Naive thymus-derived CD4-positive, alpha-beta T cell (primary cell): ENCODE measurements around the gene CCDC85B. TPM values are rescaled to one million over a fixed set of nuclear protein-coding genes. Genes with fewer than 3 reads are reported as not detected.
"Not testable (repeated sequence)": the region's sequence is repeated elsewhere in the genome, so short reads cannot be mapped to it uniquely, and the experiment has no call there.

Experiments used
- ATAC-seq: fragments of 150-1000 bp; cut with Tn5 transposase; 2 replicates; pipeline ENCODE4 v1.10.0; 2021; ENCODE audit warnings: mild to moderate bottlenecking, moderate library complexity
- CTCF ChIA-PET: fragments of 350-600 bp; sonication (Branson Sonifier 250); formaldehyde crosslinking; loops from one replicate; lab custom pipeline; 2021; ENCODE audit warnings: antibody characterized with exemption; lab: Charles Lee
- POLR2A ChIA-PET: fragments of 350-600 bp; sonication (Branson Sonifier 250); formaldehyde crosslinking; loops from one replicate; lab custom pipeline; 2021; ENCODE audit warnings: antibody characterized with exemption, inconsistent platforms; lab: Charles Lee
- DNase-seq, 9 donors: peaks; one replicate each; pipeline versions ENCODE4 v3.0.0 to v3.0.0-alpha.2; 2020 to 2022; ENCODE audit warnings: mixed read lengths in 1 of 9
- H3K27ac ChIP-seq: one replicate; pipeline ENCODE4 v1.7.0; 2013; ENCODE audit warnings: mild to moderate bottlenecking, low read depth, low read length, moderate library complexity
- H3K27me3 ChIP-seq, 2 donors: one replicate each; pipeline ENCODE4 v1.7.0; 2013; ENCODE audit warnings: low read length in 2 of 2, mild to moderate bottlenecking in 2 of 2, moderate library complexity in 2 of 2; ENCODE audit not compliant: control insufficient read depth in 2 of 2, insufficient read depth in 2 of 2
- H3K36me3 ChIP-seq, 3 experiments: 1 replicate in 2 of 3; 2 replicates in 1 of 3; pipeline ENCODE4 v1.7.0; 2013; ENCODE audit warnings: low read length in 3 of 3, mild to moderate bottlenecking in 3 of 3, moderate library complexity in 1 of 3; ENCODE audit not compliant: insufficient read depth in 3 of 3, control insufficient read depth in 2 of 3
- H3K4me1 ChIP-seq, 2 donors: one replicate each; pipeline ENCODE4 v1.7.0; 2013; ENCODE audit warnings: low read length in 2 of 2, mild to moderate bottlenecking in 2 of 2, moderate library complexity in 1 of 2; ENCODE audit not compliant: control insufficient read depth in 2 of 2, insufficient read depth in 2 of 2
- H3K4me3 ChIP-seq: 2 replicates; pipeline ENCODE4 v1.7.0; 2013; ENCODE audit warnings: mild to moderate bottlenecking, low read length
- H3K9me3 ChIP-seq, 3 experiments: 1 replicate in 2 of 3; 2 replicates in 1 of 3; pipeline ENCODE4 v1.7.0; 2013; ENCODE audit warnings: low read length in 3 of 3; ENCODE audit not compliant: control insufficient read depth in 2 of 3
- H3K27ac Mint-ChIP-seq, 9 donors: one replicate each; pipeline ENCODE4 v1.8.0; 2020 to 2022; ENCODE audit warnings: mixed read lengths in 9 of 9, mild to moderate bottlenecking in 8 of 9, moderate library complexity in 5 of 9, inconsistent platforms in 2 of 9
- H3K27me3 Mint-ChIP-seq, 5 donors: one replicate each; pipeline ENCODE4 v1.8.0; 2021 to 2022; ENCODE audit warnings: mixed read lengths in 5 of 5, mild to moderate bottlenecking in 1 of 5
- H3K36me3 Mint-ChIP-seq, 5 donors: one replicate each; pipeline ENCODE4 v1.8.0; 2020 to 2022; ENCODE audit warnings: mixed read lengths in 5 of 5, mild to moderate bottlenecking in 3 of 5, inconsistent platforms in 1 of 5
- H3K4me1 Mint-ChIP-seq, 7 donors: one replicate each; pipeline ENCODE4 v1.8.0; 2020 to 2022; ENCODE audit warnings: mixed read lengths in 7 of 7, mild to moderate bottlenecking in 3 of 7, inconsistent platforms in 1 of 7
- H3K4me3 Mint-ChIP-seq, 10 donors: one replicate each; pipeline ENCODE4 v1.8.0; 2020 to 2022; ENCODE audit warnings: mild to moderate bottlenecking in 10 of 10, mixed read lengths in 10 of 10, moderate library complexity in 6 of 10, inconsistent platforms in 2 of 10
- H3K9me3 Mint-ChIP-seq, 11 donors: one replicate each; pipeline ENCODE4 v1.8.0; 2020 to 2022; ENCODE audit warnings: mixed read lengths in 11 of 11, mild to moderate bottlenecking in 4 of 11, inconsistent platforms in 1 of 11, moderate library complexity in 1 of 11
- intact Hi-C, 2 donors: fragments of 100-400 bp; cut with micrococcal nuclease; formaldehyde crosslinking; loops; one replicate each; pipeline ENCODE4 v1.15.1; 2023
- polyA plus RNA-seq, 2 donors: library from polyadenylated mRNA; unstranded; fragments of 300-500 nt; fragmentation: Illumina TruSeq; gene quantifications; one replicate each; pipeline ENCODE4 v1.2.3, GENCODE V29; 2021
- total RNA-seq, 6 experiments: library from RNA in 5 of 6; stranded (reverse) in 5 of 6; gene quantifications; 1 replicate in 5 of 6; 2 replicates in 1 of 6; pipeline ENCODE4 v1.2.3 and lab custom pipeline; 2021 to 2026

CCDC85B gene
- total and polyA plus RNA-seq, 7 experiments from 2014 or later, result 21.1 to 85.0 (median 27.4) TPM

DNA sequence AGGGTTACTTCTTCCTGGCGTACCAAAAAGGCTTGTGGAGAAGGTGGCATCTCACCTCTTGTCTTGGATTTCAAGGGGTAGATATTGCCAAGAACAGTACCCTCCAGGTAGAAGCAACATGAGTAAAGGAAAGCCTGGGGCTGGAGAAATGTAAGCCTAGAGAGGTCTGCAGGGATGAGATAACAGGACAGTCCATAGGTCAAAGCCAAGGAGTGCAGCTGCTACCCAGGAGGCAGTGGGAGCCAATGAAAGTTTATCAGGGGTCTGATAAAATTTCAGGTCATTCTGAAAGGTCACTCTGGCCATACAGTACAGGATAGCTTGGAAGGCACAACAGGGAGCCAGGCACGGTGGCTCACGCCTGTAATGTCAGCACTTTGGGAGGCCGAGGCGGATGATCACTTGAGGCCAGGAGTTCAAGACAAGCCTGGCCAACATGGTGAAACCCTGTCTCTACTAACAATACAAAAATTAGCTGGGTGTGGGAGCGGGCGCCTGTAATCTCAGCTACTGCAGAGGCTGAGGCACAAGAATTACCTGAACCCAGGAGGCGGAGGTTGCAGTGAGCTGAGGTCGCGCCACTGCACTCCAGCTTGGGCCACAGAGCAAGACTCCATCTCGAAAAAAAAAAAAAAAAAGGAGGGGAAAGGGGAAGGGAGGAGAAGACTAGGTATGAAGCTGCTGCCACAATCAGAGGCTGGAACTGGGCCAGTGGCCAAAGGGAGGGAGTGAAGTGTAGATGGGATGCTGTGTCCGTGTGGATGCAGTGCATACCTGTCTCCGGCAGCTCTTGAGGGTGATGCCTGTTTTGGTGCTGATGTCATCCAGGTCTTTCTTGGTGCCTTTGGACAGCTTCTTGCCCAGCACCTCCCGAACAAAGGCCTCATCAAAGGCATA lies 3.4 kb upstream of the CCDC85B start:
- Histone ChIP-seq H3K9me3 (no peaks in the 10 kb centered on the region), H3K36me3 (peaks cover 0 to 24% (median 0%) of the 10 kb centered on the region in 3 experiments), H3K27me3 (no peaks in the 10 kb centered on the region), H3K27ac (peak overlapping the region; percentile 92), H3K4me3 (no peak overlapping the region), H3K4me1 (peaks cover 24 to 34% of the 10 kb centered on the region in 2 donors)
- peak overlapping the region; percentile 88 to 97 (median 93) for H3K4me3 Mint-ChIP-seq
- peaks cover 0 to 3% (median 0%) of the 10 kb centered on the region in 11 donors for H3K9me3 Mint-ChIP-seq
- ChIA-PET POLR2A (interaction anchor here (0.7 to 12.3 kb wide), 16 partner anchors 7 to 389 kb away, joined by 3 to 316 read pairs (median 9); partner anchors contain the start of genes BANF1, C11orf68, CFL1 and CTSW), CTCF (interaction anchor here (0.6 to 9.0 kb wide), 17 partner anchors 8 to 175 kb away, joined by 3 to 159 read pairs (median 5); partner anchors contain the start of genes C11orf68, CFL1, KAT5 and MUS81)
- H3K27ac Mint-ChIP-seq, result peak overlapping the region; percentile 93 to 99 (median 97)
- ATAC-seq (no peak), DNase-seq (peak in 1 of 9 donors; percentile 8)
- H3K27me3 Mint-ChIP-seq, result no peaks in the 10 kb centered on the region
- intact Hi-C loops, result no loop called here
- peaks cover 0 to 11% (median 3%) of the 10 kb centered on the region in 5 donors for H3K36me3 Mint-ChIP-seq
- H3K4me1 Mint-ChIP-seq, result peaks cover 38 to 58% (median 44%) of the 10 kb centered on the region in 7 donors

GRCh38 chr11:65887723-65888162 lies 2.7 kb upstream of the CCDC85B start:
- ChIA-PET POLR2A (interaction anchor here (0.7 to 12.3 kb wide), 22 partner anchors 8 to 389 kb away, joined by 3 to 316 read pairs (median 16); partner anchors contain the start of genes BANF1, C11orf68, CFL1 and CTSW), CTCF (interaction anchor here (0.6 to 9.0 kb wide), 21 partner anchors 7 to 176 kb away, joined by 3 to 159 read pairs (median 5); partner anchors contain the start of genes BANF1, C11orf68, CFL1 and EIF1AD)
- DNase-seq (no peak), ATAC-seq (no peak)
- H3K4me1 ChIP-seq, result peaks cover 31 to 41% of the 10 kb centered on the region in 2 donors
- H3K27ac Mint-ChIP-seq, result peak overlapping the region; percentile 93 to 99 (median 97)
- H3K9me3 ChIP-seq, result no peaks in the 10 kb centered on the region
- H3K27me3 ChIP-seq, result no peaks in the 10 kb centered on the region
- H3K27me3 Mint-ChIP-seq, result no peaks in the 10 kb centered on the region
- H3K4me1 Mint-ChIP-seq, result peaks cover 45 to 63% (median 49%) of the 10 kb centered on the region in 7 donors
- intact Hi-C loops, result loop anchor here (1.0 to 2.0 kb wide), 11 partner anchors 15 to 175 kb away; partner anchors contain the start of genes EFEMP2 (in 2 of the 2), SART1 (in 2 of the 2), BANF1 (in 1 of the 2) and C11orf68 (in 1 of the 2)
- peak overlapping the region; percentile 88 to 97 (median 93) for H3K4me3 Mint-ChIP-seq
- H3K36me3 Mint-ChIP-seq, result peaks cover 0 to 10% (median 3%) of the 10 kb centered on the region in 5 donors
- H3K4me3 ChIP-seq, result peak overlapping the region; percentile 84
- H3K36me3 ChIP-seq, result peaks cover 0 to 17% (median 0%) of the 10 kb centered on the region in 3 experiments
- peak overlapping the region; percentile 92 for H3K27ac ChIP-seq
- peaks cover 0 to 3% (median 0%) of the 10 kb centered on the region in 11 donors for H3K9me3 Mint-ChIP-seq

DNA sequence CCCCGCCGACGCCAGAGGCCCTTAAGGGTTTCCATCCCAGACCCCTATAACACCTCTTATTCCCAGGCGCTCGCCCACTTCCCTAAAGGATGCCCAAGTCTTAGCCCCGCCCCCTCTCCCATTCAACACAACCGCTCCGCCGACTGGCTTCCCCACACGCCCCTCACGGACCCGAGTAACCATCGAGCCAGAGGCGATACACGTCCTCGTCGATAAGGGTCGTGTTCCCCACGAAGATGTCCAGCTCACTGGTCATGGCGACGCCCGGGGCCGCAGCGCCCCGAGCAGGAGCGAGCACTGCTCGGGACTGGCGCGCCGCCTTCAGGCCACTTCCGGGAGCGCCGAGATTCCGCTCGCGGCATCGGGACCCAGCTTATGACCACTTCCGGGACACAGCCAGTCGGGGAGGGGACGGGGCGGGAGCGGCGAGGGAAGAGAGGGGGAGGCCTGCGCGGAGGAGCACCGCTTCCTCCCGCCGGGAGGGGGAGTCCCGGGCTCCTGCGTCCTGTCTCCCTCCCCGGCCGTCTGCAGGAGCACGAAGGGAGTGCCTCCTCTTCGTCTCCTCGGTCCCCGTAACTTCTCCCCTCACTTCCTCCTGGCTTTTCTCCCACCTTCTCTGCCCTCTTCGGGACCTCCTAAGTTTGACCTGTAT lies 2.2 kb upstream of the CCDC85B start, which contains the start of gene FIBP:
FIBP (minus strand) TSS at position 309 of the 652 bp plus-strand sequence; CDS start at position 256, 53 bp downstream.
- Mint-ChIP-seq H3K27ac (peak within 1 kb of the TSS; percentile 93 to 99 (median 97)), H3K4me1 (peaks cover 50 to 69% (median 53%) of the 10 kb centered on the region in 7 donors), H3K9me3 (peaks cover 0 to 3% (median 0%) of the 10 kb centered on the region in 11 donors), H3K27me3 (no peaks in the 10 kb centered on the region), H3K36me3 (peaks cover 0 to 8% (median 3%) of the 10 kb centered on the region in 5 donors), H3K4me3 (peak within 1 kb of the TSS; percentile 88 to 97 (median 93))
- DNase-seq (peak; percentile 84 to 95 (median 90)), ATAC-seq (peak; percentile 74)
- Histone ChIP-seq H3K27me3 (no peaks in the 10 kb centered on the region), H3K9me3 (no peaks in the 10 kb centered on the region), H3K36me3 (peaks cover 0 to 11% (median 0%) of the 10 kb centered on the region in 3 experiments), H3K27ac (peak within 1 kb of the TSS; percentile 92), H3K4me3 (peak within 1 kb of the TSS; percentile 84), H3K4me1 (peaks cover 37 to 45% of the 10 kb centered on the region in 2 donors)
- ChIA-PET CTCF (interaction anchor here (0.6 to 9.0 kb wide), 20 partner anchors 9 to 218 kb away, joined by 3 to 159 read pairs (median 4); partner anchors contain the start of genes BANF1, C11orf68, CFL1 and EIF1AD), POLR2A (interaction anchor here (0.7 to 12.3 kb wide), 22 partner anchors 9 to 390 kb away, joined by 3 to 316 read pairs (median 16); partner anchors contain the start of genes BANF1, C11orf68, CFL1 and CTSW)
- intact Hi-C loops, result loop anchor here (1.0 to 2.0 kb wide), 11 partner anchors 15 to 176 kb away; partner anchors contain the start of genes EFEMP2 (in 2 of the 2), SART1 (in 2 of the 2), BANF1 (in 1 of the 2) and C11orf68 (in 1 of the 2)

GRCh38 chr11:65891219-65892136 lies 1.0 kb downstream of the CCDC85B start:
- ChIA-PET CTCF (interaction anchor here (0.7 to 9.0 kb wide), 18 partner anchors 9 to 180 kb away, joined by 3 to 159 read pairs (median 6); partner anchors contain the start of genes C11orf68, CFL1, FOSL1 and KAT5), POLR2A (interaction anchor here (0.8 to 12.3 kb wide), 32 partner anchors 9 to 469 kb away, joined by 3 to 316 read pairs (median 11); partner anchors contain the start of genes BANF1, C11orf68, CFL1 and CTSW)
- H3K27me3 Mint-ChIP-seq, result no peaks in the 10 kb centered on the region
- Histone ChIP-seq H3K36me3 (no peaks in the 10 kb centered on the region), H3K9me3 (no peaks in the 10 kb centered on the region), H3K4me3 (peak overlapping the region; percentile 84), H3K27me3 (no peaks in the 10 kb centered on the region), H3K27ac (peak overlapping the region; percentile 92), H3K4me1 (peaks cover 41 to 53% of the 10 kb centered on the region in 2 donors)
- peaks cover 0 to 2% (median 0%) of the 10 kb centered on the region in 5 donors for H3K36me3 Mint-ChIP-seq
- peaks cover 45 to 76% (median 54%) of the 10 kb centered on the region in 7 donors for H3K4me1 Mint-ChIP-seq
- DNase-seq (peak in 1 of 9 donors; percentile 37), ATAC-seq (no peak)
- peak overlapping the region; percentile 44 to 91 (median 85) for H3K27ac Mint-ChIP-seq
- intact Hi-C loops, result no loop called here
- H3K9me3 Mint-ChIP-seq, result peaks cover 0 to 3% (median 0%) of the 10 kb centered on the region in 11 donors
- H3K4me3 Mint-ChIP-seq, result peak overlapping the region; percentile 74 to 97 (median 88)

DNA sequence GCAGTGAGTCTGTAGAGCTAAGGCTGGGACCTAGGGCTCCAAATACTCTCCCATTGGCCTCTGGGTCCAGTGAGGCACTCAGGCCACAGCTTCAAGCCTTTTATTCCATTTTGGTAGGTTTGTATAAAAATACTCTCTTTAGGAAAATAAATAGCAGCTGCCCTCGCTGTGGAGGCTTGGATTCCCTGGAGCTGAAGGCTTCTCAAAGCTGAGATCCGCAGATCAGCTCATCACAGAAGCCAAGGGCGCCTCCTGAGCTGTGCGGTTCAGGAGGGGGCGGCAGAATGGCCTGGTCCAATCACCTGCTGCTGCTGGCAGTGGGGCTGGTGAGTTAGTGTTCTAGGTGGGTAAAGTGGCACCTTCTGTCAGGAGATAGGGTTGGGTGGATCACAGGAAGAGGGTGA lies 1.7 kb downstream of the CCDC85B start:
- DNase-seq, result peak in 1 of 9 donors; percentile 51
- peak overlapping the region; percentile 44 to 91 (median 85) for H3K27ac Mint-ChIP-seq
- H3K9me3 Mint-ChIP-seq, intact Hi-C loops, ATAC-seq, H3K36me3 ChIP-seq, H3K9me3 ChIP-seq, H3K27me3 Mint-ChIP-seq, H3K36me3 Mint-ChIP-seq, H3K27me3 ChIP-seq: not testable (repeated sequence)
- peak overlapping the region; percentile 92 for H3K27ac ChIP-seq
- POLR2A ChIA-PET, result interaction anchor here (0.7 to 12.3 kb wide), 13 partner anchors 8 to 393 kb away, joined by 3 to 316 read pairs (median 15); partner anchors contain the start of genes C11orf68, CFL1, CTSW and DRAP1
- peak overlapping the region; percentile 74 to 97 (median 85) for H3K4me3 Mint-ChIP-seq
- CTCF ChIA-PET, result interaction anchor here (0.7 to 9.0 kb wide), 3 partner anchors 9 to 31 kb away, joined by 3 to 159 read pairs (median 10); partner anchors contain the start of genes CFL1, FOSL1 and MUS81
- H3K4me1 ChIP-seq, result peaks cover 41 to 53% of the 10 kb centered on the region in 2 donors
- H3K4me3 ChIP-seq, result peak overlapping the region; percentile 84
- peaks cover 40 to 76% (median 49%) of the 10 kb centered on the region in 7 donors for H3K4me1 Mint-ChIP-seq
